ENCODE data around the gene DMAC2L.
"Not testable (repeated sequence)": the region's sequence is repeated elsewhere in the genome, so short reads cannot be mapped to it uniquely, and the experiment has no call there.

The DMAC2L gene

DNA sequence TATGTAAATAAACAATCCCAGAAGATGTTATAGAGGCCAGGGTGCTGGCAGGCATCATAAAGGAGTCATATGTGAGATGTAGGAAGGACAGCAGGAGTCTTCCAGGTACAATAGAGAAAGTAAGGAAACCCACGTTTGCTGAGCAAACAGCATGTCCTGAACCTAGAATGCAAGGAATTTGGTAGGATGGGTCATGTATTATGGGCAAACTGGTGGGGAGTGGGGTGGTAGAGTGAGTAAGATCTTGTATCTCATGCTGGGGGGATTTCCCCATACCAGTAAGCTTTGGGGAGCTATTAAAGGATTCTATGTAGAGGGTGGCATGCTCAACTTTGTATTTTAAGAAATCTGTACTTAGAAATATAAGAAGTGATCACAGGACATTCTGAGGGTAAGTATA is 43.6 kb downstream of the DMAC2L start:
- no peak for DNase-seq (ENCODE audit: low read depth)

- DNase-seq (ENCODE audit: low read depth): not testable (repeated sequence)
Measured at GRCh38 chr14:50356283-50356682, 44.2 kb downstream of the DMAC2L start.

GRCh38 chr14:50357124-50357523 is 45.0 kb downstream of the DMAC2L start:
- no peak for DNase-seq (ENCODE audit: low read depth)

DNA sequence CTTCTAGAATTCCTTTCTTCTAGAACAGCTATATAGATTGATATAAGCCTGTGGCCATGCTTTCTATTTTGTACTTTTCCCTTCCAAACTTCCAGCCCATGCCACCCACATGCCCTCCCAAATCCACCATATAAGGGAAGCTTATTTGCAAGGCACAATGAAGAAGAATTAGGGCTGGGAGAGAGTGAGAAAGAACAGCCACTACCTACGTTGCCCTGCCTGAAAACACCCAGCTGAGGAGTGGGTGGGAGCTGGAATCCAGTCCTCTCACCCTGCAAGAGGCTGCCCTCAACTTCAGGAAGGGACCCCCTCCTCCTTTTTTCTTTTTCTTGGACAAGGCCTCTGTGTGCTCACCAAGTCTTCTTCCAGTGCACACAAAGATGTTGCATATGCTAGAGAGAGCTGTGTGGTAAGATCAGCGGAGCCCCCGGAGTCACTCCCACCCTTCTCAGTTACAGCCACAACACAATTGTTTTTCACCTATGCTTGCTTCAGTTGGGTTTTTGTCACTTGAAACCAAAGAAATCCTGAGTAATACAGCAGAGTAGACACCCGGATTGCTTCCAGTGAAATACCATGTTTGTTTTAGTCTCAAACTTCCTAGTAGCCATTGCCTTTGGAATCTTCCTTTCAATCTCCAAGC is 45.8 kb downstream of the DMAC2L start:
- no peak for DNase-seq (ENCODE audit: low read depth)

DNA sequence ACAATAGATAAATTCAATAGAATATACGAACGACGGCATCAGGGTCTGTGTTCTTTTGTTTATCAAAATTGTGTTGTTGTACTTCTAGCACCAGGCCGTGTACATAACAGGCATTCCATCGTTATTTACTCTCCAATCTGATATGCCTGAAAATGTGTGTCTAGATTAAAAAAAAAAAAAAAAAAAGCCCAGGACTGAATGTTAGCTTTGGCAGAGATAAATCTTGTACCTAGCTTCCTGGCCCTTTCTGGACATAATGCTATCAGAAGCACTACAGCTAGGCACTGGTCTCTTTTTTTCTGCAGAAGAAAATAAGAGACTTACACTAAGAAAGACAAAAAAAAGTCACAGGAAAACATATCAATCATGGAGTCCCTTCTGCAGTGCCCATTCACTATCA is 47.5 kb downstream of the DMAC2L start:
- DNase-seq (ENCODE audit: low read depth): no peak

DNA sequence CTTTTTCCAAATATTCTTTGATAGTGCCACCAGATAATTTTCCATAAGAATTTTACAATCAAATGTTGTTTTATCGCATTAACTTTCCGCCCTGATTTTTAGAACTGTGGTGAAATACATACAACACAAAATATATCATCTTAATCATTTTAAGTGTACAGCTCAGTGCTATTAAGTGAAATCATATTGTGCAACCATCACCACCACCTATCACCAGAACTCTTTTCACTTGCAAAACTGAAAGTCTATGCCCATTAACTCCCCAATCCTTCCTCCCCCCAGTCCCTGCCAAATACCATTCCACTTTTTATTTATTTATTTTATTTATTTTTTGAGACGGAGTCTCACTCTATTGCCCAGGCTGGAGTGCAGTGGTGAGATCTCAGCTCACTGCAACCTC is 48.0 kb downstream of the DMAC2L start:
- no peak for DNase-seq (ENCODE audit: low read depth)

DNA sequence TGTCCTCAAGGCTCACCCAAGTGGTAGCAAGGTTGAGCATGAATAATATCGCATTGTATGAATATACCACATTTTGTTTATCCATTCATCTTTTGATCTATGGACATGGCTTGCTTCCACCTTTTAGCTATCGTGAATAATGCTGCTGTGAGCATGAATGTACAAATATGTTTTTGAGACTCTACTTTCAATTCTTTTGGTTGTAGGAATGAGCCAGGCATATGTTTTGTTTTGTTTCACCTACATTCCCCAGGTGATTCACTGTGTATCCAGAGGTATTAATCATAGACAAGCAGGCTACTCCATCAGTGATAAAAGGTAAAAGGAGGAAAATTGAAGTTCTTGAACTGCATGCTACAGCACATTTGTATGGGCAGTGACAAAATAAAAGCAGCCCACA is 48.7 kb downstream of the DMAC2L start:
- DNase-seq (ENCODE audit: low read depth): no peak

GRCh38 chr14:50361473-50362403 is 49.6 kb downstream of the DMAC2L start:
- not testable (repeated sequence) for DNase-seq (ENCODE audit: low read depth)

GRCh38 chr14:50362764-50363713 is 50.9 kb downstream of the DMAC2L start:
- DNase-seq (ENCODE audit: low read depth): no peak

- DNase-seq (ENCODE audit: low read depth): no peak
Measured at GRCh38 chr14:50363714-50364111, 51.6 kb downstream of the DMAC2L start.

DNA sequence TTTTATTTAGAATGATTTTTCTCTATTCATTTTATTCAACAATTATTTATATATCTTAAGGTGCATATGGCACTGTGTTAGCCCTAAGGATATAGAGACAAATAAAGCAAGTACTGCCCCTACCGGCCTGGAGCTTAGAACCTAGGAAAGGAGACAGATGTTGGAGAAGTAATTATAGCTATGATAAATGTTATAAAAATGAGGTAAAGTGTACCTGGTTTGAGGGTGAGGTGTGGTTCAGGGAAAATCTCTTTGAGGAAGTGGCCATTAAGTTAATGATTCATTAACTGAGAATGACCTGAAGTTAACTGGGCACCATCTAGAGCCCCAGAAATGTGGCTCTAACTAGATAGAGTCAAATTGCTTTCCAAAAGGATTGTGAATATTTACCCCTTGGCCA is 52.7 kb downstream of the DMAC2L start:
- DNase-seq (ENCODE audit: low read depth): no peak

GRCh38 chr14:50365572-50365971 is 53.4 kb downstream of the DMAC2L start:
- DNase-seq (ENCODE audit: low read depth): not testable (repeated sequence)

DNA sequence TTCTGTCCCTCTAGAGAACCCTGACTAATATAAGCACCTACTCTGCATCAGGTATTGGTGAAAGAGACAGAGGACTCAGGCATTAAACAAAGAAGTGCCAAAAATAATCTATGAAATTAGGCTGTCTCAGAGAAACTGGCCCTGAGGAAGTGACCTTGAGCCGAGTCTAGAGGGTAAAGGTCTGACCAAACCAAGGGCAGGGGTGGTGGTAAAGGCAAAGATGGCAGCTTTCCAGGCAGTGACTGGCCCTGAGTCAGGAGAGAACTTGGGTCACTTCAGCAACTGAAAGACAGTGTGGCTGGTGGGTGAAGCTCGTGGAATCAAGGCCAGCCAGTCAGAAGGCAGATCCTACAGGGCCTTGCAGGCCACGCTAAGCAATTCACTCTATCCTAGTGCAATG is 54.0 kb downstream of the DMAC2L start:
- no peak for DNase-seq (ENCODE audit: low read depth)

GRCh38 chr14:50366589-50366988 is 54.5 kb downstream of the DMAC2L start:
- DNase-seq (ENCODE audit: low read depth): no peak

DNA sequence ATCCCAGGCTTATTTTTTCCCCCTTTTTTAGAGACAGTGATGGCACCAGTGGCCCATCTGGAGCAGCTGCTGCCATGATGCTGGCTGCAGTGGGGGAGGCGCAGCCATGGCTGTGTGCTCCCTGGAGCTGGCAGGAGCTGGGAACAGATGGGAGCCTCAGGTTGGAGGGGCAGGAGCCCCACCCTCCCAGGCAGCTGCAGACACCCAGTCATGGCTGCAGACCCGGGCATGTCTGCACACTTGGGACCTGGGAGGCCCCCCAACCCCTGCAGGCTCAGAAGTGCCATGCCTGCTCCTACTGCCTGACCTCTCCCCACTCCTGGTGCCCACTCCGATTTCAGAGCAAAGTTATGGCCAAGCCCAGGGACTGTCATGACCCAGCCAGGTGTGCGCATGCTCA is 59.4 kb downstream of the DMAC2L start:
- DNase-seq (ENCODE audit: low read depth): no peak

GRCh38 chr14:50373959-50374358 is 61.8 kb downstream of the DMAC2L start:
- DNase-seq (ENCODE audit: low read depth): no peak

DNA sequence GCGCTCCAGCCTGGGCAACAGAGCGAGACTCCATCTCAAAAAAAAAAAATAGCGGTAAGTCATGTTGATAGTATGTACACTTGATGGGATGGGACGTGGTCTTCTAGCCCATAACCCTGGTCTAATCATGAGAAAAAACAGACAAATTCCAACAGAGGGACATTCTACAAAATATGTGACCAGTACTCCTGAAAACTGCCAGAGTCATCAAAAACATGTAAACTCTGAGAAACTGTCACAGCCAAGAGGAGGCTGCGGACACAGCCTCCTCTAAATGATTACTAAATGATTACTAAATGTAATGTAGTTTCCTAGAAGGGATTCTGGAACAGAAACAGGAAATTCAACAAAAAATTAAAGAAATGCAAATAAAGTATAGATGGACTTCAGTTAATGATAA is 63.6 kb downstream of the DMAC2L start:
- DNase-seq (ENCODE audit: low read depth): no peak

Data from stimulated activated CD8-positive, alpha-beta memory T cell treated with anti-CD3 and anti-CD28 coated beads, Interleukin-7, amount 100 ng/mL, for 24 hours (primary cell).